Measurements from ENCODE around the gene NEAT1.

The NEAT1 gene

GRCh38 chr11:65418681-65419459, 3.7 kb upstream of the NEAT1 start:
- no peaks in the 10 kb centered on the region for H3K9me3 Mint-ChIP-seq
- H3K4me1 Mint-ChIP-seq (ENCODE audit: low read depth), result peaks cover 67% of the 10 kb centered on the region
- H3K36me3 Mint-ChIP-seq (ENCODE audit: low read depth), result peaks cover 41% of the 10 kb centered on the region
- peak overlapping the region; percentile 100 for H3K27ac Mint-ChIP-seq
- intact Hi-C loops (cut with micrococcal nuclease), result loop anchor here (2.0 to 10.0 kb wide), 3 partner anchors 37 to 78 kb away; partner anchors contain the start of gene SLC25A45
- no peaks in the 10 kb centered on the region for H3K27me3 Mint-ChIP-seq
- H3K4me3 Mint-ChIP-seq, result peak overlapping the region; percentile 78

- Mint-ChIP-seq H3K9me3 (no peaks in the 10 kb centered on the region), H3K4me1 (ENCODE audit: low read depth) (peaks cover 67% of the 10 kb centered on the region), H3K27me3 (no peaks in the 10 kb centered on the region), H3K4me3 (peak overlapping the region; percentile 78), H3K36me3 (ENCODE audit: low read depth) (peaks cover 41% of the 10 kb centered on the region), H3K27ac (peak overlapping the region; percentile 100)
- intact Hi-C loops (cut with micrococcal nuclease), result loop anchor here (2.0 to 10.0 kb wide), 3 partner anchors 37 to 77 kb away; partner anchors contain the start of gene SLC25A45
Measured at GRCh38 chr11:65419460-65419771, 3.2 kb upstream of the NEAT1 start.

GRCh38 chr11:65419772-65420481, 2.7 kb upstream of the NEAT1 start:
- Mint-ChIP-seq H3K27ac (peak overlapping the region; percentile 100), H3K9me3 (no peaks in the 10 kb centered on the region), H3K4me3 (peak overlapping the region; percentile 78), H3K27me3 (no peaks in the 10 kb centered on the region), H3K4me1 (ENCODE audit: low read depth) (peaks cover 67% of the 10 kb centered on the region), H3K36me3 (ENCODE audit: low read depth) (peaks cover 42% of the 10 kb centered on the region)
- intact Hi-C loops (cut with micrococcal nuclease), result loop anchor here (2.0 to 10.0 kb wide), 3 partner anchors 38 to 77 kb away; partner anchors contain the start of gene SLC25A45

- Mint-ChIP-seq H3K27me3 (no peaks in the 10 kb centered on the region), H3K4me3 (peak overlapping the region; percentile 96), H3K36me3 (ENCODE audit: low read depth) (peaks cover 48% of the 10 kb centered on the region), H3K4me1 (ENCODE audit: low read depth) (peaks cover 61% of the 10 kb centered on the region), H3K27ac (peak overlapping the region; percentile 100), H3K9me3 (no peaks in the 10 kb centered on the region)
- intact Hi-C loops (cut with micrococcal nuclease), result no loop called here
Measured at GRCh38 chr11:65420506-65420905, 2.1 kb upstream of the NEAT1 start.

- H3K36me3 Mint-ChIP-seq (ENCODE audit: low read depth), result peaks cover 55% of the 10 kb centered on the region
- H3K27ac Mint-ChIP-seq, result peak overlapping the region; percentile 100
- no peaks in the 10 kb centered on the region for H3K27me3 Mint-ChIP-seq
- peaks cover 59% of the 10 kb centered on the region for H3K4me1 Mint-ChIP-seq (ENCODE audit: low read depth)
- intact Hi-C loops (cut with micrococcal nuclease), result no loop called here
- H3K9me3 Mint-ChIP-seq, result no peaks in the 10 kb centered on the region
- H3K4me3 Mint-ChIP-seq, result peak overlapping the region; percentile 96
Measured at GRCh38 chr11:65420979-65421793, 1.4 kb upstream of the NEAT1 start.

GRCh38 chr11:65421794-65422632, 585 bp upstream of the NEAT1 start:
- H3K27ac Mint-ChIP-seq, result peak overlapping the region; percentile 100
- H3K27me3 Mint-ChIP-seq, result no peaks in the 10 kb centered on the region
- intact Hi-C loops (cut with micrococcal nuclease), result no loop called here
- no peaks in the 10 kb centered on the region for H3K9me3 Mint-ChIP-seq
- peaks cover 59% of the 10 kb centered on the region for H3K4me1 Mint-ChIP-seq (ENCODE audit: low read depth)
- peak overlapping the region; percentile 96 for H3K4me3 Mint-ChIP-seq
- peaks cover 63% of the 10 kb centered on the region for H3K36me3 Mint-ChIP-seq (ENCODE audit: low read depth)

- H3K9me3 Mint-ChIP-seq, result no peaks in the 10 kb centered on the region
- peak overlapping the region; percentile 96 for H3K4me3 Mint-ChIP-seq
- intact Hi-C loops (cut with micrococcal nuclease), result no loop called here
- H3K27ac Mint-ChIP-seq, result peak overlapping the region; percentile 100
- H3K4me1 Mint-ChIP-seq (ENCODE audit: low read depth), result peaks cover 59% of the 10 kb centered on the region
- peaks cover 73% of the 10 kb centered on the region for H3K36me3 Mint-ChIP-seq (ENCODE audit: low read depth)
- H3K27me3 Mint-ChIP-seq, result no peaks in the 10 kb centered on the region
Measured at GRCh38 chr11:65423516-65424204, 1.1 kb downstream of the NEAT1 start.

GRCh38 chr11:65424205-65425104, 1.9 kb downstream of the NEAT1 start:
- H3K27me3 Mint-ChIP-seq, result no peaks in the 10 kb centered on the region
- H3K27ac Mint-ChIP-seq, result peak overlapping the region; percentile 100
- intact Hi-C loops (cut with micrococcal nuclease), result loop anchor here (1.0 kb wide), 1 partner anchor 7 kb away; no protein-coding TSS in a partner anchor
- H3K4me3 Mint-ChIP-seq, result peak overlapping the region; percentile 96
- H3K4me1 Mint-ChIP-seq (ENCODE audit: low read depth), result peaks cover 57% of the 10 kb centered on the region
- no peaks in the 10 kb centered on the region for H3K9me3 Mint-ChIP-seq
- H3K36me3 Mint-ChIP-seq (ENCODE audit: low read depth), result peaks cover 78% of the 10 kb centered on the region

GRCh38 chr11:65425105-65425970, 2.7 kb downstream of the NEAT1 start:
- Mint-ChIP-seq H3K27me3 (no peaks in the 10 kb centered on the region), H3K9me3 (no peaks in the 10 kb centered on the region), H3K4me3 (peak overlapping the region; percentile 96), H3K4me1 (ENCODE audit: low read depth) (peaks cover 60% of the 10 kb centered on the region), H3K27ac (peak overlapping the region; percentile 100), H3K36me3 (ENCODE audit: low read depth) (peaks cover 87% of the 10 kb centered on the region)
- intact Hi-C loops (cut with micrococcal nuclease), result loop anchor here (1.0 kb wide), 1 partner anchor 8 kb away; no protein-coding TSS in a partner anchor

GRCh38 chr11:65425971-65426838, 3.6 kb downstream of the NEAT1 start:
- intact Hi-C loops (cut with micrococcal nuclease), result loop anchor here (1.0 kb wide), 1 partner anchor 9 kb away; no protein-coding TSS in a partner anchor
- Mint-ChIP-seq H3K4me1 (ENCODE audit: low read depth) (peaks cover 67% of the 10 kb centered on the region), H3K27me3 (no peaks in the 10 kb centered on the region), H3K4me3 (peak overlapping the region; percentile 96), H3K27ac (peak overlapping the region; percentile 100), H3K9me3 (no peaks in the 10 kb centered on the region), H3K36me3 (ENCODE audit: low read depth) (peaks cover 96% of the 10 kb centered on the region)

Measured in dendritic cell treated with granulocyte-macrophage colony-stimulating factor and Interleukin-4, amounts not matched to agents 40 ng/mL and 50 ng/mL, for 4 days (primary cell).